Bone marrow (tissue), 2 donors: Measurements from ENCODE around the gene FDPS.
A peak's percentile ranks its signal among the peaks of the same experiment; 100 is the strongest.

ENCODE experiments used
- DNase-seq, 2 donors: peaks; one replicate each; lab custom pipeline; 2025; lab: John Stamatoyannopoulos, UW

FDPS gene

DNA sequence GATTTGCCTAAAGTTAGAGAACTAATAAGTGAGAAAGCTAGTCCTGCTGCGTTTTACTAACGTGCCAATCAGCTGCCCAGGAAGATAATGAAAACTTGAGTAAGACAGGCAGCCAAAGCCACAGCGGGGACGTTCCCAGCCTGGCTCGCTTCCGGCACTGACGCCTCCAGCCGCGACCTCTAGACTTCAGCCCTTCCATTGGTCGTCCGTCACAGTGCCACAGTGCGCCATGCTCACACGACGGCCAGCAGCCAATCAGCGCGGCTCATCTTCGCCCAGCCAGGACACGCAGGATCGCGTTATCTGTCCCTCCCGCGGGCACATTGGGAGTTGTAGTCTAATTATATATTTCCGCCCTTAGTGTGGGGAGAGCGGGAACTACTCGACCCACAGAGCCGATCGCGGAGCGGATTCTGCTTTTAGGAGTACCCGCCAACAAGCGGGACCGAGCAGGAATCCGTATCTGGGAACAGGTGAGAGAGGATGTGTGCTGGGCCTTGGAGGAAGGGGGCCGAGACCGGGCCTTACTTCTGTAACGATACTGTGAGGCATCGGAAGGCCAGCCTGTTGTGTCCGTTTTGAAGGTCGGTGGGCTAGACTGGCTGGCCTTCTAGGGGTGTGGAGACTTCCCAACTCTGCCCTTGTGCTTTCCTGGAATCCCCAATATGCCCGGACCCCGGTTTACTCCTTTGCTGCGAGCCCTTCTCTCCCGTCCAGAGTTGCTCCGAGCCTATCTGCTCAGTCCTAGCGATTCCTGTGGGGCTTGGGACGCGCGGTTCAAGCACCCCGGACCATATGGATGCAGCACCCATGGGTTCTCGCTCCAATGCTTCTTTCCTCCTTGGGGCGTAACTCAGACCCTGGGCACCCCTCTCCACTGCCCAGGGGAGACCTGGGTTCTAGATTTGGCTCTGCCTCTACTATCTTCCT, at the start of gene FDPS:
FDPS (plus strand) TSS at position 374 of the 930 bp plus-strand sequence. CDS start 924 bp downstream, outside the sequence.
- DNase-seq, result peak; percentile 80 to 99

DNA sequence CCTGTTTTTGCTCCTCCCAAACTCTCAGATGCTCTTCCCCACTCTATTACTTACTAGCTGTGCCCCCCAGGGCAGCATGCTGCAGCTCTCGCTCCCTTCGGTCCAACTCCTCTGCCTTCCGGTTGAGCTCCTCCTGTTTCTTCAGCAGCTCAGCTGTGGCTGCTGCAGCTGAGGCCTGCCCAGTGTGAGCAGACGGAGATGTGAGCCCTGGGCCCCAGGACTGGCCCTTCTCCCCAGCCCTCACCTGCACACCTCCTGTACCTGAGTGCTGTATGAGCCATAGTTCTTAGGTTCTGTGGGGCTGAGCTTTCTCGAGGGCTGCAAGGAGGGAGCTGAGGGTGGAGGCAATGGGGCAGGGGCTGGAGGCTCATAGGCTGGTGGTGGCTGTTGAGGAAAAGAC, 48.4 kb upstream of the FDPS start:
- no peak for DNase-seq

DNA sequence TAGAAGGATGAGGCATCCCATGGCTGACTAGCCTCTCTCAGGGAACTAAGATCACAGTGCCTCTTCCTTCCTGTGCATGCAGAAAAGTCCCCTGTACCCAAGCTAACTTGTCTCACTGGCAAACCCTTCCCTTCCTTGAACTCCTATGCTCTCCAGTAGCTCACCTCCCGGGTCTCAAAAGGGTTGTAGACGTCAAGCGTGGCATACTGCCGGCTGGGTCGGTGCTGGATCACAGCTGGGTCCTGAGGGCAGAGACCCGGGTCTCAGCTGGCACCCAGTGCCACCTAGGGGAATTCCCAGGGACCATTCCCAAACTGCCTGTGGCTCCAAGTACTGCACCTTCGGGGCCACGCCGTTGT, 47.2 kb upstream of the FDPS start:
- no peak for DNase-seq

DNA sequence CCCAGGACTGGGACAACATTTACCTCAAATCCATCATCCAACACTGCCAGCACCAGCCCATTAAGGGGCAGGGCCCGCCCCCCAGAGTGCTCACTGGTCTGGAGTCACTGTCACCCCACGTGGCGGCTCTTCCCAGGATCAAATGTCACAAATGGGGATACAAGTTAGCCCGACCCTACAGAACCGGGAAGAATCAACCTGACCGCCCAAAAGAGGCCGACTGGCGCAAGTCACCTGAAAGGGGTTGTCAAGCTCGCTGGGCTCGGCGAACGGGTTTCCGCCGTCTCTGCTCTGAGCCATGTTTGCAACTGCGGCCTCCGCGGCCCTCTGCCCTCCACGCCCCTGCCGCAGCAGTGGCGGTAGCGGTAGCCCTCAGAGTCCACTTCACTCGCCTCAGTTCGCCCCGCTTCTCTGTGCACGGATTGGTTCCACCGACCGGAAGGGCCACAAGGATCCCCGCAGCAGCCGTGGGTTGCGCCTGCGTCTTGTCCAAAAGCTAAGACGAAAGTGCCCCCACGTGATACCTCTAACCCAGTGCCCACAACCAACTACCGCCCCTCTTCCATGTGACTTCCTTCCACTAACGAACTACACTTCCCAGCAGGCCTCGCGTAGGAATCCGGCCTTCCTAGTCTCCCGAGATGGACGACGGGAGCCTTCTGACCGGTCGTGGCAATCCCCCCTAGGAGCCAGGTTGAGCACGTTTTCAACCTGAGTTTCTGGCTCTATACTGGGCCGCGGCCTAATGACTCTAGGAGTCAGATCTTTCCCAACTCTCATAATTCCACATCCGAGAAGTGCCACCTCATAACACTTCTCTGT, 46.6 kb upstream of the FDPS start, which contains the start of gene SCAMP3:
SCAMP3 (minus strand) TSS at position 509 of the 822 bp plus-strand sequence; CDS start at position 300, 209 bp downstream.
- peak; percentile 70 to 88 for DNase-seq

DNA sequence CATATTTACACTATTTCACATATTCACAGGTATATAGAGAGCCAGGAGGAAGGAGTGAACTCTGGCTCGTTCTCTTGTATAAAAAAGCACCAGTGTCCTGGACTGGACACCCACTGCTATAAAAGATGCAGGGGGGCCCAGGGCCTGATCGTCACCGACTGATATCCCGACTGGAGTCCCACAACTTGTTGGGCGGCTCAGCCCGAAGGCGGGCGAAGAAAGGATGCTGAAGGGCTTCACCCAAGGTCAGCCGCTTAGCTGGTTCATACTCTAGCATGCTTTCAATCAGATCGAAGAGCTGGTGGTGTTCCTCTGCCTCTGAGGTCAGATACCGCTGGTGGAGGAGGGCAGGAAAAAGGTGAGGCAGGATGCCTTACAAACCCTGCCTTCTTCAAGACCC, 45.6 kb upstream of the FDPS start:
- no peak for DNase-seq

DNA sequence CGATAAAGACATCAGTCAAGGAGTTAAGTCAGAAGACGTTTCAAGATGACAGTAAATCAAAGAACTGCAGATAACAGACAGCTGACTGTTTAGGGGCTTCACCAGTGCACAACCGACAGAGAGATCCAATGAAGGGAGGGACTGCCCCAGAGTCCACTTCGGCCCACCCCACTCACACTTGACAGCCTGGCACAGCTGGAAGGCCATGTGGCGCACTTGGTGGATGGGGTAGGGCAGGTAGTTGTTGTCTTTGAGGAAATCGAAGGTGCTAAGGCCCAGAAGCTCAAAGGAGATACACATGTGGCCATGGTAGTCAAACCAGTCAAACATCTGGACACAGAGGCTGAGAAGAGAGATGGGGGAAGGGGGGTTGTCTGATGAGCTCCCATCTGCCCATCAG, 42.1 kb upstream of the FDPS start:
- no peak for DNase-seq

DNA sequence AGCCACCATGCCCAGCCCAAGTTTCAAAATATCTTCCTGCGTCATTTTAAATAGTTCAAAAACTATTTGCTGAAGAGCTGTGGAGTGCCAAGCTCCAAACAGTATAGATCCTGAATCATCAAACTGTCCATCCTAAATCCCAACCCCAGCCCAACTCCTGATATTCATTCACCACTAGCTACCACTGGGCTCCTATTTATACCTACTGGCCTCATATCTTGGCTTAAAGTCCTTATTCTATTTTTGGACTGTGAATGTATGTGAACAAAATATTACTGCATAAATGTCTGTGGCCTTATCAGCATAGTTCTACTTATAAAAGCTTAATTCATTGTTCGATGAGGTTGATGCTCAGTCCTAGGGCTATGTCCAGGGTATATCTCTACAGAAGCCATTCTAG, 41.3 kb upstream of the FDPS start:
- no peak for DNase-seq

DNA sequence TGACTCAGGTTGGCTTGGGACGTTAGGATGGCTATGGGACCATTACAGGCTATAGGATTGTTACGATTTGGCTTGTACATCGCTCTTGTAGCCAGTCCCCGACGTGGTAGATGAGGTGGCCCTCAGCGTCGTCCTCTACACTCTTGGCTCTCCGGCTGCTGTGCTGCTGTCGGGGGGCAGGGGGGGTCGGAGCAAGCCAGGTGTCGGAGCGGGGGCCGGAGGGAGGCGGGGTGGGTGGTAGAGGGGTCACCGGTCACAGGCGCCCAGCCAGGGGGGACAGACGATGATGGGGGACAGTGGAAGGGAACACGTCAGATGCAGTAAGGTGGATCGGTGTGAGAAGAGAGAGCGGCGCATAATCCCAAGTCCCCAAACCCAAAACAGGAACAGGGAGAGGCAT, 40.0 kb upstream of the FDPS start:
- no peak for DNase-seq

DNA sequence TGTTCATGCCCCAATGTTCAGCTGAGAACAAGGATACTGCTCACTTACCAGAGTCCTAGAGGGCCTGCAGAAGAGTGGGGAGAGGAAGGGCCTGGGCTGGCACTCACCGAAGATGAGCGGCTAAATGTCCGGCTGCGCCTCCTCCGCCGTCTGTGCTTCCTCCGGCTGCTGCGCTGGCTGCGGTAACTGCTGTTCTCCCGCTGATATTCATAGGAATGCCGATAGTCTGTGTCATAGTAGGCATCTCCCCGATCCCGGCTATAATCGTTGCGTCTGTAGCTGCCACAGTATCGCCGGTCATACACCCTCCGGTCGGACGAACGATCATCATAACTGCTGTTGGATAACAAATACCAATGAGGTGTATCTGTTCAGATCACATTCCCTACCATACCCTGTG, 39.3 kb upstream of the FDPS start:
- DNase-seq, result no peak

DNA sequence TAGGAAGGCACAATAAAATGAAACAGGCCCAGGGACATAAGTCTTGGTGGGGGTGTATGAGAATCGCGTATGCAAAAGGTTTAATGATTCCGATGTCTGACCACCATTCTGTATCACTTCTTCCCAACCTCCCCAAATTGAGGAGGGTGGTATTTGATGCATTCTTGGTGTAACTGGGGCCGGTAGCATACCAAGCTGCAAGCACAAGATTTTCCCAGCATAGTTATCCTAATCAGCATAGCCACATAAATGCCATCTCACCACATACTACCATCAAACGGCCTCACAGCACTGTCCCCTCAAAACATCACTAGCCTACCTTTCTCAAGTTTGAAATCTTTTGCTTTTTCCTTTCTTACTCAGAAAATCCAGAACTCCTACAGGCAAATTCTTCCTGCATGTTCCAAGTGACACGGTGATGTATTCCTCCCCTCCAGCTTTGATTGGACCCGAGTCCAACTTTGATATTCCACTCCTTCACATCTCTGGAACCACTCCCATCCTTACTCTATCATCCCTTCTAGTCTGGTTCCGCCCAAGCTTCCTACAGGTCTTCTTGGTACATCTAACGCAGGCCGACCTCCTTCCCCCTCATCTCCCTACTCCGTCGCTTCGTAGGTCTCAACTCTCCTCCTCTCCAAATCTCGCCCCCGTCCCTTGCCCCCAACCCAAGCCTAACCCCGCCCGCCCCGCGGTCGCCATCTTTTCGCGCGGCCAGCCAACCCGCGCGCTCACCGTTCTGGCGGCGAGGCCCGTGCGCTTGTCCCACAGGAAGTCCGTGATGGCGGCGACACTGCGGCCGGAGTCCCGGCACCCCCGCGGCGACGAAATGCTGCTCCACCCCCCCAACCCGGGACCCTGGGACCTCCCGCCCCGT, 36.0 kb upstream of the FDPS start:
- DNase-seq, result no peak

DNA sequence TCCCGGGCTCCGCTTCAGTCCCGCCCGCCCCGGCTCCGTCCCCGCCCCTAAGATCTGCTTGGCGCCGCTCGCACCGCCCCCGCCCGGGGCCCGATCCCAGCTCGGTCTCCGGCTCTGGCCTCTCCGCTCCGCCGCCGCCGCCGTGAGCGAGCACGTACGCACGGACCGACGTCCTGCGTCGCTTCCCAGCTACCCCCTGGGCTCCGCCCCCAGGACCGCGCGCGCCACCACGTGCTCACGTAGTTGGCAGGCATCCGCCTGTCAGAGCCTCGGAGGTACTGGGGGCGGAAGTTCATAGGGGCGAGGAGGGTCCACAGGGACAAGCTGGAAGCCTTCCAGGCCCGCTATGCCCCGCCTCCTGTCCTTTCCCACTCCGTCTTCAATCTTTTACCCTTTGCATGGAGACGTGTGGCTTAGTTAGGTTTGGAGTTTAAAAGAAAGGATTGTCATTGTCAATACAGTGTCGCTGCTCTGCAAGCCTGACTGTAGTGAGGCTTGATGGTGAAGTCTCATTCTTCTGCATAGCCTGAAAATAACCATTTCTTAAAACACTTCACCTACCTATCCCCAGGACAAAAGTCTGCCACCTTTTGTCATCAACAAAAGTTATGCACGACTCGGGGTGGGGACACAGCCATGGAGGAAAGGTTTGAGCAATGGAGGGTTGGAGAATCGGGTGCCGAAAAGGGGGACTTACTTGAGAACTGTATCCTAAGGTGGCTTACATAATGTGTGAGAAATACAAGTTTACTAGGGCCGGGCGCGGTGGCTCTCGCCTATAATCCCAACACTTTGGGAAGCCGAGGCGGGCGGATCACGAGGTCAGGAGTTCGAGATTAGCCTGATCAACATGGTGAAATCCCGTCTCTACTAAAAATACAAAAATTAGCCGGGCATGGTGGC, 35.1 kb upstream of the FDPS start, which contains the start of gene CLK2:
CLK2 (minus strand) TSS at position 162 of the 903 bp plus-strand sequence. CDS start 2,527 bp downstream, outside the sequence.
- DNase-seq, result peak; percentile 84 to 86

DNA sequence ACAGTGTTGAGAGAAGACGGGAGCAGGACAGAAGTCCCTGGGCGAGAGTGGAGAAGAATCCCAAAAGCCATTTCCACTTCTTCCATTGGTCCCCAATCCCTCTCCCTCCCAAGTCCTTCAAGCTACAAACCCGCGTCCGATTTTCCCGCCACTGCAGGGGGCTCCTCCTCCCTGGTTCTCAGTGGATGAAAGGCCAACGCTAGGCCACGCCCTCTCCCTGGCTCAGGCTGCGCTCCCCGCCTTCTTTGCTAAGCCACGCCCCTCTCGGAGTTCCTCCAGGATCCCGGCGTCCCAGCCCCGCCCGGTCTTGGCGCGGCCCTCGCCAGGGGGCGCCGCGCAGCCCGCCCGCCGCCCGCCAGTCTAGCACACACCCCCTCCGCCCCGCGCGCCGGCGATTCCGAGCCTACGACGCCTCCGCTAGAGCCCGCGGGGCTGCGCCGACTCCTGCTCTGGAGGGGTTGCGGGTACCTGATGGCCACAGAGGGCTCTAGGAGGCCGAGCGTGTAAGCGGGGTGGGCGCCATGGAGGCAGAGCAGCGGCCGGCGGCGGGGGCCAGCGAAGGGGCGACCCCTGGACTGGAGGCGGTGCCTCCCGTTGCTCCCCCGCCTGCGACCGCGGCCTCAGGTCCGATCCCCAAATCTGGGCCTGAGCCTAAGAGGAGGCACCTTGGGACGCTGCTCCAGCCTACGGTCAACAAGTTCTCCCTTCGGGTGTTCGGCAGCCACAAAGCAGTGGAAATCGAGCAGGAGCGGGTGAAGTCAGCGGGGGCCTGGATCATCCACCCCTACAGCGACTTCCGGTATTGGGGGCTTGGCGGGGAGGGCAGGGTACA, 31.4 kb upstream of the FDPS start, which contains the start of gene HCN3:
HCN3 (plus strand) TSS at position 394 of the 832 bp plus-strand sequence; CDS start at position 522, 128 bp downstream.
- DNase-seq, result peak; percentile 86 to 93

DNA sequence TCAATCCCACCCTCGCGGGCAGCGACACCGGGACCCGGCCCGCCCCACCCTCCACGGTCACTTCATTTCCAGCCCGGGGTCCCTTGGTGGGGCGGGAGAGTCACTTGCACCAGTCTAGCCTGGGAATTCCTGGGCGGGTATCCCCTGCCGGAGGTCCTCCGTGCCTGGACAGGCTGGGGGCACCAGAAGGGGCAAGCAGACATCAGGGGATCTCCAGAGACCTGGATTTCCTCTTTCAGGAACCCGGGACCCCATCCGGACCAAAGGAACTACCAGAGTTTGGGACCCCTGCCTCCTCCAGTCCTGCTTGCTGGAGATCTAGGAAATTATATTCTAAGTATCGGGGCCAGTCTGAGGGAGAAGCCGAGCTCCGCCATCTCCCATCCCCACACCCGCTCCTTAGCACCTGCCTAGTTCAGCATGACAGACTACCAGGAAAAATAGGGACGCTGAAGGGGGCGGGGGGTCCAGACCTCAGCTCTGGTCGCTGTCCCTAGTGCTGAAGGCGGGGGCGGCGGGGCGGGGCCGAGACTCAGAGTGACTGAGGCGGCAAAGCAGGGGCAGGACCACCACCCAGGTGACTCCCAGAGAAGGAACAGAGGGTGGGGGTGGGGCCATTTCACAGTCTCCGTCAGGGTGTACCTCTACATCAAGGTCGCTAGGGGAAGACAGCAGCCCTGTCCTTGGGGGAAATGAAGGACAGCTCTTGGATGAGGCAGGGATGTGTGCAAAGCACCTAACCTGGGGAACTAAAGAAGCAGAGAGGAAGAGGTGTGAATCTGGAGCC, 30.6 kb upstream of the FDPS start:
- DNase-seq, result no peak

DNA sequence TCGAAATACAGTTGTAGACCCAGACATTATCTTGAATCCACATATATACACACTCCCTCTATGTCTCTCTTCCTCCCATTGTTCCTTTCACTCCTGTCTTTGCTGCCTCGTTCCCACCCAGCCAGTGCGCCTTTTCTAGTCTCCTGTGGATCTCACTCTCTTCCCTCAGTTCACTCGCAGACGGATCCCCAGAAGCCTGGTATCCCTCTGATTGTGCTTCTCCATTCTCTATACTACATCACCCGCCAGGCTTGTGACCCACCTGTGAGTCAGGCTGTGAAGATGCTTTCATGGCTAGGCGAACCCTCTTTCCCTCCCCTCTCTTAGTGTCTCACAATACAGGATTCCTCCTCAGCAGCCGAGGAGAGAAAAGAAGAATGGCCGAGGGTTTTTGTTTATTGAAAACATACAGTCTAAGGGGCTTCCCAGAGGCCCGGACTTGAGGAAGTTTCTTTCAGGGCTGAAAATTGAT, 29.9 kb upstream of the FDPS start:
- DNase-seq, result no peak

DNA sequence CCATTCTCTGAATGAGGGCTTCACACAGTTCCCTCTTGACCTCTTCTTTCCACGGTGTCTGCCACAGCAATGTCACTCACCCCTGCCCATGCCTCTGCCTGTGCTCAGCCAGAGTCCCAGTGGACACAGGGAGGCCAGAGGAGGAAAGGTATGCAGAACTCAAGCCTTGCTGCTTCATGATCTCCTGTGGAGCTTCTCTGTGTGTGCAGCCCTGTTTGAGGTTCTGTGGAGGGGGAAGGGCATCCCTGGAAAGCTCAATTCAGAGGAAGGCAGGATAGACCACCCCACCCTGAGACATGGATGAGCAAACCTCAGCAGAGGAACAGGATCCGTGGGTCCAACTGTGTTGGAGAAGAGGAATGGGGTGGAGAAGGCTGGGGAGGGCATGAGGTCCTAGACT, 29.4 kb upstream of the FDPS start:
- no peak for DNase-seq

DNA sequence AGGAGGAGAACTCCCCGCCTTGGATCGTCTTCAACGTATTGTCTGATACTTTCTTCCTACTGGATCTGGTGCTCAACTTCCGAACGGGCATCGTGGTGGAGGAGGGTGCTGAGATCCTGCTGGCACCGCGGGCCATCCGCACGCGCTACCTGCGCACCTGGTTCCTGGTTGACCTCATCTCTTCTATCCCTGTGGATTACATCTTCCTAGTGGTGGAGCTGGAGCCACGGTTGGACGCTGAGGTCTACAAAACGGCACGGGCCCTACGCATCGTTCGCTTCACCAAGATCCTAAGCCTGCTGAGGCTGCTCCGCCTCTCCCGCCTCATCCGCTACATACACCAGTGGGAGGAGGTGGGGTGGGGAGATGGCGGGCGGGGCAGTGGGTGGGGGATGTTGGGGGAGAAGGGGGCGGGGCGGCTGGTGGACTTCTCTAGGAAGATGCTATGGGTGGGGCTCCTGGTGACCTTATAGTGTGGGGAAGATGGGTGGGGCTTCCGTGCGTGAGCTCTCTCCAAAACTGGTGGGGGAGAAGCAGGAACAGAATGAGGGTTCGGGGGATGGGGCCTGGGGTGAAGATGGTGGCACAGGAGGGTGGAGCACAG, 26.1 kb upstream of the FDPS start:
- no peak for DNase-seq

DNA sequence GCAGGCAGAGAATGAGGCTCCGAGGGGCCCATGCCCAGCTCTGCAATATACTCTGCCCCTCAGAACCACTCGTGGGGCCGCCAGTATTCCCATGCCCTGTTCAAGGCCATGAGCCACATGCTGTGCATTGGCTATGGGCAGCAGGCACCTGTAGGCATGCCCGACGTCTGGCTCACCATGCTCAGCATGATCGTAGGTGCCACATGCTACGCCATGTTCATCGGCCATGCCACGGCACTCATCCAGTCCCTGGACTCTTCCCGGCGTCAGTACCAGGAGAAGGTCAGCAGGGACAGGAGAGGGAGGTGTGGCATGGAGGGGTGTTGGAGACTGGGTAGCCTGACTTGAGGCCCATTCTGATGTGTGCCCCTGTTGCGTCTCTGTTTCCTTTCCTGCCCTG, 24.2 kb upstream of the FDPS start:
- DNase-seq, result no peak

DNA sequence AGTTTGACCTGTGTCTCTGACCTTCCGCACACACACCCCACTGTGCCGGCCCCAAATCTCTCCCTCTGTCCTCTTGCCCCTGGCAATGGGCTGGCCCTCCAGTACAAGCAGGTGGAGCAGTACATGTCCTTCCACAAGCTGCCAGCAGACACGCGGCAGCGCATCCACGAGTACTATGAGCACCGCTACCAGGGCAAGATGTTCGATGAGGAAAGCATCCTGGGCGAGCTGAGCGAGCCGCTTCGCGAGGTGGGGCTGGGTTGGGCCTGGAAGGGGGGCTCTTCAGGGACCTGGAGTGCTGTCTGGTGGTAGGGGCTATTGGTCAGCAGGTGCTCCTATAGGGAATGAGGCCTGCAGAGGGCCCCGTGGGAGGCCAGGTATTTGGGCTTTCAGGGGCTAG, 23.6 kb upstream of the FDPS start:
- DNase-seq, result no peak
